ENCODE data around the gene CPED1.

CPED1 gene

GRCh38 chr7:120988591-120989256, at the start of gene CPED1:
Gene CPED1, plus strand, starts transcription at chr7:120988711. Its CDS starts 911 bp downstream, at chr7:120989622.
- DNase-seq: peak; percentile 8 to 29

- no peak for DNase-seq
These were observed 49.2 kb upstream of the CPED1 start for GRCh38 chr7:120939345-120939744.

DNA sequence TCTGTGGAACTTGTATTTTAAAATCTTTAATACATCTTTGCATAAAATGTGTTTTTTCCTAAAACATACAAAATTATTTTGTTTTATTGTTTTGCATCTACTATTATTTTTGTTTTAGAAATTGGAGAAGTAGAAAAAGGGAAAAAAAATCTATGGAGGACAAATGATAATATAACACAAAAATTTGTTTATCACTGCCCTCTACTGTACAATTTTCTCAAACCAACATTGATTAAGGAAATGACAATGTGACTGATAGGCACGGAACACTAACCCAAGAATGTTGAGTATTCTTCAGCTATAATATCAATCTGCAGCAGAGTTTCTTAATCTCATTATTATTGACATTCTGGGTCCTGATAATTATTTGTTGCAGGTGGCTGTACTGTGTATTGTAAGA, 47.4 kb upstream of the CPED1 start:
- DNase-seq: no peak

DNA sequence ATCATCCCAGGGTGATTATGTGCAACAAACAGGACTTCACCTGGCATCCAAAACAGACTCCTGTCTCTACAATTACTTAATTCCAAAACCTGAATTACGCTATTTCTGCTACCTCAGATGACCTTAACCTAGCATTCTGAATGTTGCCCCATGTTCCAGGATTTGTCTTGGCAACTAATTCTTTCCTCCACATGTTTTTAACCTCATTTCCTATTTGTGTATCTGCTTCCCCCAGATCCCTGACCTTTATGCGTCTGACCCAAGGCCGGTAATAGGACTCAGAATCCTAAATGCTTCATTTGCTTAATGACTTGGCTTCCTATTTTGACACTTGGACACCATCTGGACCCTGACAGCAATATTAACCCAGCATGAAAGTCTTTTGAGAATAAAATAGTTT, 46.7 kb upstream of the CPED1 start:
- DNase-seq: no peak

DNA sequence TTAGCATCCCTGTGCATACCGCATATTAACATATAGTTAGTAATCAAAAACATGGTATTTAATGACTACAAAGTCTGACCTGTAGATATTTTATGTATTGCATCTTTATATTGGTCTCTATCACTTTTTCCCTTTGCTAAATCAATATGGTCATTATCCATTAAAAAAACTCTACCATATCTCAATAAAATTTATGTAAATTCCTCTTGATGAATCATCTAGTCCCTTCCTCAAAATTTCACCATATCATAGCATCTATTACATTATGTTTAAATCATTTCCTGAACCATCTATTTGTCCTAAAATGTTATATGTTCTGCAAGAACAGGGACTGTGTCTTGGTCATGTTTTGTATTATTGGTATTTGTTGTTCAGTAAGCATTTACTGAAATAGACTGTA, 45.6 kb upstream of the CPED1 start:
- no peak for DNase-seq

- DNase-seq: no peak
These were observed 43.5 kb upstream of the CPED1 start for GRCh38 chr7:120944826-120945562.

DNA sequence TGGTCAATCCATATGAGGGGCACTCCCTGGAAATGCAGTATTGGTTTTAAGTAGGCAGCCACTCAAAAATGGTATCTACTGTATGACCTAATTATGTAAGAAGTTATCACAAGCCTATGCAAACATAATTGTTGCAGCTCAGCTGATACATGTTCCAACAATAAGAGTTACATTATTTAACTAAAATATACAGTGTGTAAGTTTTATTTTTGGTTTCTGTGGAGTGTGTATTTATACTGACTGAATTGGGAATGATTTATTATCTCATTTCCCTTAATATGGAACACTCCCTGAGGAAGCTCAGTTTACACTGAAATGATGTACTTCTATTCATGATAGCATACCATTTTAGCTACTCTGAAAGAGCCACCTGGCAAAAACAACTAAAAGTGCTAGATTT, 40.5 kb upstream of the CPED1 start:
- DNase-seq: no peak

- DNase-seq: no peak
These were observed 39.1 kb upstream of the CPED1 start for GRCh38 chr7:120949393-120949911.

DNA sequence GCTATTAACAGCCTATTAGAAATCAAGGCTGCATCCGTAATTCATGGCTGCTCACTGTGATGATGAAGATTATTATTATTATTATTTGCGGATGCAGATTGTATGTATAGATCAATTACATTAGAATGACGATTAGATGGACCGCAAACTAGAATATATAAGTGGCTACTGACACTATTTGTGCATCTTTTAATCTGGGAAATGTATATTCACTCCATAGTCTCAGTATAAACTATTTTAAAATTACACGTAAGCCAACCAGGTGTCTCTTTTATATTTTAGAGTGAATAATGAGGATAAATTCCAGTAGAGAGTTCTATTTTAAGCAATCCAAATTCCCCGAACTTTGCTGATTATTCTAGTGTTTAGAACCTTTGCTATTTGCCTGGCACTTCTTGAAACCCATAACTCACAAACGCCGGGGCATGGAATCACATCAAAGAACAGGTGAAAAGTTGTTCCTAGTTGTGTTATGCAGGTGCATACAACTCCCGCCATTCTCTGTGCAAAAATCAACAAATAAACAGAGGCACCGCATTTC, 38.4 kb upstream of the CPED1 start:
- DNase-seq: no peak

GRCh38 chr7:120950539-120951308, 37.8 kb upstream of the CPED1 start, which contains the start of gene ING3:
Gene ING3, plus strand, starts transcription at chr7:120950777. Its CDS starts 120 bp downstream, at chr7:120950897.
- peak; percentile 96 to 97 for DNase-seq

DNA sequence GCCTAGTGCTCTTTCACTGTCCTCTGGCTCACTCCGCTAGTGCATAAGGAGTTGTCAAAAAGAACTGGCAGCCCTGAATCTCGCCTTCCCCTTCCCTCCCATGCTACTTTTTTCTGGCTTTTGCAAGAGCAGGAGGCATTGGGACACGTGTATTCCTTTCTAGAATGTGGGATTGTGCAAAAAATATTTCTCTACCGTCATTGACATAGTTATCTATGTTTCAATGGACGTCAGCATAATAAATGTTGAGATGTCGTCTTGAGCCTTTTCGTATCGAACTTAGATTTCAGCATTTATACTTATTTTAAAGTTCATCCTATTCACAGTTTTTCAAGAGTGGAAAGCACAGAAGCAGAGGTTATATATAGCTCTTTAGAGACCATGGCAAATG, 37.2 kb upstream of the CPED1 start:
- DNase-seq: no peak

- no peak for DNase-seq
These were observed 36.7 kb upstream of the CPED1 start for GRCh38 chr7:120951826-120952225.

- no peak for DNase-seq
These were observed 32.8 kb upstream of the CPED1 start for GRCh38 chr7:120955577-120956149.

GRCh38 chr7:120959929-120960484, 28.5 kb upstream of the CPED1 start:
- no peak for DNase-seq

DNA sequence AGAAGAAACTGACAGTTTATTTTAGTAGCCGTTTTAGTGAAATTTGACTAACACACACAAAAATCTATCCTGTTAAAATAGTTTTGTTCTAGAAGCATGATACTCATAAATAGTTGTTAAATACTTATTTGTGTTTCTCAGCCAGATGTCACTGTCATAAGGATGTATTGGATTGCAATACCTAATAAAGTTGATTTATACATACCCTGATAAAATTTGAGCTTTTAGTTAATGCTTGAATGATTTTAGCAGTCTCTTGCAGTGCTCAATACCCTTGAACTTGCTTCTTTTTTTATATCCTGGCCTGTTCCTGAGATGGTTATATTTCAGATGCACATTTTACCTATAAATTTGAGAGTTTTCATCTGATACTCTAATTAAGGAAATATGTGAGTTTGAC, 27.8 kb upstream of the CPED1 start:
- no peak for DNase-seq

- DNase-seq: no peak
These were observed 26.8 kb upstream of the CPED1 start for GRCh38 chr7:120961638-120962173.

- no peak for DNase-seq
These were observed 24.4 kb upstream of the CPED1 start for GRCh38 chr7:120964088-120964487.

DNA sequence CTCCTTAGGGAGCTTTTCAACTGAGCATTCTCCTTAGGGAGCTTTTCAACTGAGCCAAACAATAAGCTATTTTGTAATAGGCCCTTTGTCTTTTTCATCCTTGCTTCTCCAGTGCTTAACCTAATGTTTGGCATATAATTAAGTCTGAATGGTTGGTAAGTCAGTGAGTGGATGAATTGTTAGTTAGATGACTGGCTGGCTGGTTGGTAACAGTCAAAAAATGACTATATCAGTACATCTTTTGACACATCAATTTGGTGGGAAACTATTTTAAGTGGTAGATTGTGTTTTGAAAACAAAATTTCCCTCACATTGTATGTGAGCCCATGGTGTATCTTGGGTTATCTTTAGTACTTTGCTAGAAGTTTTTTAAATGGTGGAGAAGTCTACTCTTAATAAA, 21.6 kb upstream of the CPED1 start:
- DNase-seq: no peak

GRCh38 chr7:120973849-120974248, 14.7 kb upstream of the CPED1 start:
- no peak for DNase-seq

DNA sequence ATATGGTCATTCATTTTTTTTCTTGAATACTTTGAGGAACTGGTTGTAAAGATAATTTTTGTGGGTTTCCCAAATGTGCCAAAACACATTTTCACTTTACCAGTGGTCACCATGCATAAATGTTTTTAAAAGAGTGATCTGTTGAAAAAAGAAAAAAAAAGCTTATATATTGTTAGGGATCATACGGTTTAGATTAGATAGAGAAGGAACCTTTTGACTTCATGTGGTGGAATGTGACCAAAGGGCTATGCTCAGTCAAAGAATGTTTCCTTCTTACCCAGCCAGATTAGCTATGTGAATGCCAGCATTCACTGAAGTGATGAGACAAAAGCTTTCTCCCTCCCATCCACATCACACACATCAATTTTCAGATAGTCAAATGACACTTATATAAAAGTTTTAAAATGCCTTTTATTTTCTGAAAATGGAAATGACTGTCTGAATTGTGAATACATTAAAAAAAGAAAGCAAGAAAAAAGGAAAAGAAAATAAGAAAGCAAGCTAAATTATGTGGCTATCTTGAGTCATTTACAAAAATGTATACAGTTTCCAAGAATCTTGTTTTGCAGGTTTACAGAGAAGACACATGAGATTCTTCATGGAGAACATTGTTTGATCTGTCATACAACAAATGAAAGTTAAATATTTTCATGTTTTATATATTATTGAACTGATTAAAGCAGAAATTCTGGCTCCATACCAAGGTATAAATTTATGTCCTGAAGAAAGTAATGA, 8.6 kb upstream of the CPED1 start:
- no peak for DNase-seq

- DNase-seq: no peak
These were observed 7.4 kb upstream of the CPED1 start for GRCh38 chr7:120981117-120981516.

Measured in stimulated activated CD4-positive, alpha-beta T cell treated with anti-CD3 and anti-CD28 coated beads, Interleukin-4, amount 100 ng/mL, for 4 hours (primary cell).